HepG2 (cell line): ENCODE results near the gene CTF1. TPM values are rescaled to one million over a fixed set of nuclear protein-coding genes. Genes with fewer than 3 reads are reported as not detected.

ENCODE experiments used
- ARID2 ChIP-seq: sonication (generic); formaldehyde crosslinking; IDR thresholded peaks from 2 replicates; pipeline ENCODE4 v1.8.1; 2022; ENCODE audit warnings: mild to moderate bottlenecking, missing genetic modification reagents, borderline replicate concordance
- ATF1 ChIP-seq: IDR thresholded peaks from 2 replicates; pipeline ENCODE4 v1.6.1; 2016; ENCODE audit warnings: mild to moderate bottlenecking, control low read depth
- CREM ChIP-seq, 2 experiments: sonication (generic) in 1 of 2; formaldehyde crosslinking in 1 of 2; IDR thresholded peaks; 2 replicates each; pipeline versions ENCODE4 v1.4.0 to v1.6.1; 2016 to 2020; ENCODE audit warnings: antibody characterized with exemption in 1 of 2, mild to moderate bottlenecking in 1 of 2, missing genetic modification reagents in 1 of 2
- EP300 ChIP-seq, 3 experiments: sonication (generic) in 1 of 3; formaldehyde crosslinking in 1 of 3; IDR thresholded peaks; 2 replicates each; pipeline versions ENCODE4 v1.5.1 to v1.6.1; 2011 to 2020; ENCODE audit warnings: low read depth in 2 of 3, low read length in 2 of 3, borderline replicate concordance in 1 of 3, improper control_type of control experiment in 1 of 3, mild to moderate bottlenecking in 1 of 3, missing genetic modification reagents in 1 of 3, moderate library complexity in 1 of 3
- FOXK2 ChIP-seq: fragments of 450-650 bp; IDR thresholded peaks from 2 replicates; pipeline ENCODE4 v1.6.1; 2016
- GRHL1 ChIP-seq: sonication (generic); formaldehyde crosslinking; conservative IDR thresholded peaks from 2 replicates; pipeline ENCODE4 v1.8.0; 2022; ENCODE audit warnings: missing genetic modification reagents
- HHEX ChIP-seq: IDR thresholded peaks from 2 replicates; pipeline ENCODE4 v1.6.1; 2016; ENCODE audit warnings: control low read depth
- HNRNPH1 ChIP-seq: fragments of 200-400 bp; formaldehyde crosslinking; optimal IDR thresholded peaks from 2 replicates; pipeline ENCODE3; 2017; ENCODE audit warnings: mild to moderate bottlenecking, low read depth, low read length
- HOMEZ ChIP-seq: IDR thresholded peaks from 2 replicates; pipeline ENCODE4 v1.6.1; 2016; ENCODE audit warnings: low read depth
- NFRKB ChIP-seq: fragments of 450-650 bp; IDR thresholded peaks from 2 replicates; pipeline ENCODE4 v1.6.1; 2017
- PAXIP1 ChIP-seq: sonication (generic); formaldehyde crosslinking; conservative IDR thresholded peaks from 2 replicates; pipeline ENCODE4 v1.4.0; 2020; ENCODE audit warnings: mild to moderate bottlenecking, missing genetic modification reagents, moderate library complexity
- POGZ ChIP-seq: sonication (generic); formaldehyde crosslinking; IDR thresholded peaks from 2 replicates; pipeline ENCODE4 v1.4.0; 2020; ENCODE audit warnings: mild to moderate bottlenecking, missing genetic modification reagents
- SALL2 ChIP-seq: sonication (generic); formaldehyde crosslinking; IDR thresholded peaks from 2 replicates; pipeline ENCODE4 v1.8.1; 2023; ENCODE audit warnings: mild to moderate bottlenecking, missing genetic modification reagents, inconsistent platforms
- THYN1 ChIP-seq: sonication (generic); formaldehyde crosslinking; IDR thresholded peaks from 2 replicates; pipeline ENCODE4 v1.8.1; 2023; ENCODE audit warnings: low read depth, mild to moderate bottlenecking, moderate library complexity, missing genetic modification reagents, borderline replicate concordance
- ZBTB1 ChIP-seq: sonication (generic); formaldehyde crosslinking; IDR thresholded peaks from 2 replicates; pipeline ENCODE4 v1.4.0; 2020; ENCODE audit warnings: missing genetic modification reagents, borderline replicate concordance
- ZHX1 ChIP-seq: sonication (generic); formaldehyde crosslinking; IDR thresholded peaks from 2 replicates; pipeline ENCODE4 v1.8.1; 2022; ENCODE audit warnings: low read depth, mild to moderate bottlenecking, missing genetic modification reagents
- ZMAT5 ChIP-seq: sonication (generic); formaldehyde crosslinking; IDR thresholded peaks from 2 replicates; pipeline ENCODE4 v1.5.0; 2020; ENCODE audit warnings: mild to moderate bottlenecking, low read depth, missing genetic modification reagents, borderline replicate concordance
- ZNF224 ChIP-seq: sonication (generic); formaldehyde crosslinking; IDR thresholded peaks from 2 replicates; pipeline ENCODE4 v1.5.0; 2020; ENCODE audit warnings: mild to moderate bottlenecking, missing genetic modification reagents
- ZNF431 ChIP-seq: sonication (generic); formaldehyde crosslinking; IDR thresholded peaks from 2 replicates; pipeline ENCODE4 v1.9.0; 2022; ENCODE audit warnings: missing genetic modification reagents, low read depth, mild to moderate bottlenecking, borderline replicate concordance
- ZNF468 ChIP-seq: sonication (generic); formaldehyde crosslinking; IDR thresholded peaks from 2 replicates; pipeline ENCODE4 v1.8.0; 2022; ENCODE audit warnings: mild to moderate bottlenecking, moderate library complexity, missing genetic modification reagents
- ZNF670 ChIP-seq: sonication (generic); formaldehyde crosslinking; IDR thresholded peaks from 2 replicates; pipeline ENCODE4 v1.8.0; 2022; ENCODE audit warnings: mild to moderate bottlenecking, missing genetic modification reagents, borderline replicate concordance
- polyA plus RNA-seq, 8 experiments: library from polyadenylated mRNA; depleted of rRNA in 3 of 8; stranded (reverse) in 7 of 8; unstranded in 1 of 8; fragments of >200 nt; fragmentation: Illumina TruSeq in 4 of 8; extraction: Trizol in 4 of 8; gene quantifications; 2 replicates each; pipeline versions ENCODE4 v1.2.1 to v1.2.3, GENCODE V29; 2011 to 2016; ENCODE audit warnings: low read depth in 4 of 8, missing spikeins in 1 of 8, mixed read lengths in 1 of 8; ENCODE audit not compliant: insufficient read depth in 1 of 8
- total RNA-seq, 5 experiments: library from RNA; depleted of rRNA; stranded (reverse); fragments of >200 nt; fragmentation: Illumina TruSeq; extraction: Trizol; gene quantifications; 2 replicates each; pipeline ENCODE4 v1.2.3, GENCODE V29; 2016; ENCODE audit warnings: low read depth in 1 of 5

CTF1 gene
- total and polyA plus RNA-seq, 2 of the 13 experiments (the other 11 are each of a cell fraction or from before 2014, with no cell fraction given) = 0.13 to 1.8 TPM

- TF ChIP-seq PAXIP1 (no peak), POGZ (CRISPR knock-in tag) (no peak), HHEX (no peak), THYN1 (CRISPR knock-in tag) (no peak), HOMEZ (CRISPR knock-in tag) (no peak), GRHL1 (CRISPR knock-in tag) (no peak), ZNF468 (CRISPR knock-in tag) (no peak), ARID2 (CRISPR knock-in tag) (no peak), ZNF431 (CRISPR knock-in tag) (no peak), ZNF670 (CRISPR knock-in tag) (no peak), ZMAT5 (0 out of 2 replicates have a peak, but pooled peaks have one; percentile 4), HNRNPH1 (no peak), EP300 (IDR thresholded peaks at IDR 0.05; ENCODE audit: low read depth in 2 of 2, low read length in 2 of 2) (no peak), EP300 (CRISPR knock-in tag; IDR thresholded peaks at IDR 0.05; ENCODE audit: borderline replicate concordance) (0 out of 2 replicates have a peak, but pooled peaks have one; percentile 10), CREM (IDR thresholded peaks at IDR 0.05) (no peak), CREM (CRISPR knock-in tag; IDR thresholded peaks at IDR 0.05) (no peak), ATF1 (CRISPR knock-in tag) (no peak), ZHX1 (no peak), FOXK2 (no peak), SALL2 (CRISPR knock-in tag) (no peak), ZBTB1 (CRISPR knock-in tag) (no peak), ZNF224 (CRISPR knock-in tag) (no peak), NFRKB (no peak)
These were observed 3.0 kb upstream of the CTF1 start (continued) for GRCh38 chr16:30893417-30893743.
